Right renal pelvis (tissue), 4 donors: ENCODE results near the gene MYEF2. TPM values are rescaled to one million over a fixed set of nuclear protein-coding genes. Genes with fewer than 3 reads are reported as not detected.

ENCODE experiments used
- DNase-seq, 4 donors: peaks; one replicate each; pipeline ENCODE4 v3.0.0-alpha.2; 2013; ENCODE audit warnings: low read depth in 4 of 4, low spot score in 3 of 4, missing footprints in 1 of 4
- polyA plus RNA-seq, 4 donors: library from polyadenylated mRNA; unstranded; fragments of 120-200 nt; gene quantifications; one replicate each; pipeline ENCODE4 v1.2.1, GENCODE V29; 2013; ENCODE audit not compliant: insufficient read length in 4 of 4

MYEF2 gene
- 100 to 1,000 TPM in 1 of 4 donors, 10 to 100 TPM in 3; 83.5 to 103 (median 92.7) TPM for polyA plus RNA-seq

GRCh38 chr15:48177766-48178647, at the start of gene MYEF2:
TSS of gene MYEF2 (minus strand) at chr15:48178295. CDS start at chr15:48178237, 58 bp downstream.
- DNase-seq: peak; percentile 45 to 75 (median 68)

GRCh38 chr15:48225771-48226170, 47.7 kb upstream of the MYEF2 start:
- DNase-seq: no peak

- no peak for DNase-seq
Observed at GRCh38 chr15:48222627-48223026, 44.5 kb upstream of the MYEF2 start.

- no peak for DNase-seq
Observed at GRCh38 chr15:48221885-48222284, 43.8 kb upstream of the MYEF2 start.

GRCh38 chr15:48221261-48221660, 43.2 kb upstream of the MYEF2 start:
- no peak for DNase-seq

- no peak for DNase-seq
Observed at GRCh38 chr15:48205981-48206380, 27.9 kb upstream of the MYEF2 start, which contains the start of gene SLC12A1. TSS of gene SLC12A1 (plus strand) at chr15:48206302. CDS start at chr15:48207720, 1,418 bp downstream.

- DNase-seq: no peak
Observed at GRCh38 chr15:48202068-48202467, 24.0 kb upstream of the MYEF2 start.

GRCh38 chr15:48191574-48192225, 13.6 kb upstream of the MYEF2 start, which contains the start of gene CTXN2:
TSS of gene CTXN2 (plus strand) at chr15:48191665. CDS start at chr15:48201301, 9,636 bp downstream.
- no peak for DNase-seq

- DNase-seq: peak; percentile 84 to 89 (median 86)
Observed at GRCh38 chr15:48190932-48191573, 13.0 kb upstream of the MYEF2 start.

GRCh38 chr15:48186271-48186670, 8.2 kb upstream of the MYEF2 start:
- no peak for DNase-seq

GRCh38 chr15:48185529-48185928, 7.4 kb upstream of the MYEF2 start:
- no peak for DNase-seq

- no peak for DNase-seq
Observed at GRCh38 chr15:48182749-48183148, 4.7 kb upstream of the MYEF2 start.

GRCh38 chr15:48178648-48178931, 495 bp upstream of the MYEF2 start:
- peak in 1 of 4 donors; percentile 9 for DNase-seq

- peak in 3 of 4 donors; percentile 36 to 53 (median 40) for DNase-seq
Observed at GRCh38 chr15:48177383-48177765, 721 bp downstream of the MYEF2 start.

- DNase-seq: peak in 1 of 4 donors; percentile 10
Observed at GRCh38 chr15:48176957-48177356, 1.1 kb downstream of the MYEF2 start.

GRCh38 chr15:48176112-48176511, 2.0 kb downstream of the MYEF2 start:
- no peak for DNase-seq

- DNase-seq: no peak
Observed at GRCh38 chr15:48175126-48175525, 3.0 kb downstream of the MYEF2 start.

GRCh38 chr15:48170981-48171380, 7.1 kb downstream of the MYEF2 start:
- DNase-seq: no peak

- no peak for DNase-seq
Observed at GRCh38 chr15:48168616-48169015, 9.5 kb downstream of the MYEF2 start.

GRCh38 chr15:48153526-48153925, 24.6 kb downstream of the MYEF2 start:
- DNase-seq: no peak

- DNase-seq: no peak
Observed at GRCh38 chr15:48149858-48150257, 28.2 kb downstream of the MYEF2 start.
